ENCODE data around the gene GABRD.
A peak's percentile ranks its signal among the peaks of the same experiment; 100 is the strongest.

The GABRD gene

DNA sequence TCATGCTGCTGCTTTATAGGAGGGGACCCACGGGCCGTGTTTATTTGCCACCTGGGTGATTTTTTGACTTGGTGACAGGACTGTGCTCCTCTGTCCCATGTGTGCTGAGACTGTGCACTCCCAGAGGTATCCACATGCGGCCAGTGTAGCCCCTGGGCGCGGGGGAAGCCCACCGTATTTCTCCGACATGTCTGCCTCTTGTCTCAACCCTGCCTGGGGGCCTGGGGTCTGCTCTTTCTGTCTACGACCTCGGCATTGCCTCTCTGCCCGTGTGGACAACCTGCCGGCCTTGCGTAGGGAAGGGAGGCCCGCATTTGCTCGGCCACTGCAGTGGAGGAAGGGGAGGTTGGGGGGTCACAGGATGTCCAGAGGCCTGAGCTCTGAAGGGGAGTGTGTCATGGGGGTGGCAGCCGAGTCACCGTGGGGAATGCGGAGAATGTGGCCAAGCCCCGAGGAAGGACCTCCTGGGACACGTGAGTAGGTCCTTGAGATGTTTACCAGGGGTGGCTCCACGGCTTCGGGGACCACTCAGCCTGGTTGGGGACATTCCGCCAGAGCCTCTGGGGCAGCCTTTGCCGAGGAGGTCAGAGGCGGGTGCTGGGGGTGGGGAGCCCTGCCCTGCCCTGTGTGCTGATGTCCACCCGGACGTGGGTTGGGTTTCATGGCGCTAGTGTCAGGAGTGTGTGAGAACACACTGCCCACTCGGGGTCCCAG lies 42.1 kb downstream of the GABRD start:
- no peak for ATAC-seq
- no peak overlapping the region for H3K27ac Mint-ChIP-seq
- H3K36me3 Mint-ChIP-seq: peaks cover 61% of the 10 kb centered on the region
- no peaks in the 10 kb centered on the region for H3K4me1 Mint-ChIP-seq
- no peak overlapping the region for H3K4me3 Mint-ChIP-seq
- H3K27me3 Mint-ChIP-seq: no peaks in the 10 kb centered on the region
- no peaks in the 10 kb centered on the region for H3K9me3 Mint-ChIP-seq

DNA sequence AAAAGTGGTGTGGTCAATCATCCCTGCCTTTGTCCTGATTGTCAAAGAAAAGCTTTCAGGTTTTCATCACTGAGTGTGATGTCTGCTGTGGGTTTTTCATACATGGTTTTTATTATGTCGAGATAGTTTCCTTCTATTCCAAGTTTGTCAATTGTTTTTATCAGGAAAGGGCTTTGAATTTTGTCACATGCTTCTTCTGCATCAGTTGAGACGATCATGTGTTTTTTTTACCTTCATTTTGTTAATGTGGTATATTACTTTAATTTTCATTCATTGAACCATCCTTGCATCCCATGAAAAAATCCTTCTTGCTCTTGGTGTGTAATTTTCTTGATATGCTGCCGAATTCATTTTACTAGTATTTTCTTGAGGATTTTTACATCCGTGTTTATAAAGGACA lies 46.6 kb downstream of the GABRD start:
- H3K36me3 Mint-ChIP-seq: peaks cover 62% of the 10 kb centered on the region

DNA sequence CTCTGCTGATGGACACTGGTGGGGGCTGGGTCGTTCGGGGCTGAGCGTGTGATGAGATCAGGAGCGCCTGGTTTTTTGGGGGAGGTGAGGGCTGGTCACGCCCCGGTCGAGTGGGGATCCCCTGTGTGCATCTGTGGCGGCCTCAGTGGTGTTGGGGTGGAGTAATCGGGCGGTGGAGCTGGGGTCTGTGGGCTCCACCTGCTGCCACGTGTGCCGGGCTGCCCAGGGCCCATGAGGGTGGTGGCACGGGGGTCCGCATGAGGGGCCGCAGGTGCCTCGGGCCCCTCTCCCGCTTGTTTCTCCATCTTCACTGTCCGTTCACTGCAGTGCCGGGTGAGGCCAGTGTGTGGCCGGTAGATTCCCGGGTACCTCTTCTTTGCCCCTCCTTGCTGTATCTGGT lies 48.2 kb downstream of the GABRD start:
- Mint-ChIP-seq H3K9me3 (no peaks in the 10 kb centered on the region), H3K4me1 (peaks cover 13% of the 10 kb centered on the region), H3K36me3 (peaks cover 54% of the 10 kb centered on the region), H3K27me3 (no peaks in the 10 kb centered on the region), H3K4me3 (no peak overlapping the region), H3K27ac (no peak overlapping the region)
- ATAC-seq: no peak

More for the DNA sequence above, 46.6 kb downstream of the GABRD start:
- H3K4me1 Mint-ChIP-seq: peaks cover 6% of the 10 kb centered on the region
- no peak for ATAC-seq
- H3K4me3 Mint-ChIP-seq: no peak overlapping the region
- H3K27ac Mint-ChIP-seq: no peak overlapping the region
- H3K27me3 Mint-ChIP-seq: no peaks in the 10 kb centered on the region
- no peaks in the 10 kb centered on the region for H3K9me3 Mint-ChIP-seq

DNA sequence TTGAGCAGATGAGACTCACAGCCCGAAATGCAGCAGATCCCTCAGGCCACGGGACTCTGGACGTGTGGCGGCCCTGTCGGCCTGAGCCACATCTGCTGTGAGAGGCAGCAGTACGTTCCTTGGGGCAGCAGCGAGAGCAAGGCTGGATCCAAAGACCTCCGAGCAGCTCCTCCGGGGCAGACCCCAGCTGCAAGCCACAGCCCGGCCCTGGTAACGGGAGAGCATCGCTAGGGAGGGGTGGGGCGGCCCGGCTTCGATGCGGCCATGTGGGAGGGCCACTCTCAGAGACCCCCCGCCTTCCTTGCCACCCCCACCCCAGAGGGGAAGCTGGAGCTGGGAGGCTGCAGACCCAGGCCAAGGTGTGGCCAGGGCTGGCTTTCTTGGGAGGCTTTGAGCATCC lies 48.8 kb downstream of the GABRD start:
- Mint-ChIP-seq H3K9me3 (no peaks in the 10 kb centered on the region), H3K4me1 (peaks cover 18% of the 10 kb centered on the region), H3K4me3 (no peak overlapping the region), H3K27ac (no peak overlapping the region), H3K36me3 (peaks cover 48% of the 10 kb centered on the region), H3K27me3 (no peaks in the 10 kb centered on the region)
- no peak for ATAC-seq

DNA sequence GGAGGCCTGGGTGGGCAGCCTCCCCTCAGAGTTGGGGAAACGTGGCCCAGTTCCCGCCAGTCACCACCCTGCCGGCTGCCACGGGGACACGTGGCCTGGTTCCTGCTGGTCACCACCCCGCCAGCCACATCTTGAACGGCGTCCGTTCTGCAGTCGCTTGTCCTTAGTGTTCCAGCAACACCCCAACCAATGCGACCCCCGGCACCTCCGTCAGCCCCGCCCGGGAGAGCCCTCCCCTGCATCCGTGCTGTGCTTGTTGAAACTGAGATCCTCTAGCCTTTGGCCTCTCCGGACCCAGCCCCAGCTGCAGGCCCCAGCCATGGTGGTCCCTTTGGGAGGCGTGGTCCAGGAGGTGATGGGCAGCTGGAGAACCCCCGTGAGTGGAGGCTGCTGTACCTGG lies 49.8 kb downstream of the GABRD start:
- H3K4me1 Mint-ChIP-seq: peaks cover 18% of the 10 kb centered on the region
- H3K9me3 Mint-ChIP-seq: no peaks in the 10 kb centered on the region
- H3K27ac Mint-ChIP-seq: no peak overlapping the region
- H3K4me3 Mint-ChIP-seq: no peak overlapping the region
- H3K27me3 Mint-ChIP-seq: no peaks in the 10 kb centered on the region
- H3K36me3 Mint-ChIP-seq: peaks cover 46% of the 10 kb centered on the region
- ATAC-seq: no peak

DNA sequence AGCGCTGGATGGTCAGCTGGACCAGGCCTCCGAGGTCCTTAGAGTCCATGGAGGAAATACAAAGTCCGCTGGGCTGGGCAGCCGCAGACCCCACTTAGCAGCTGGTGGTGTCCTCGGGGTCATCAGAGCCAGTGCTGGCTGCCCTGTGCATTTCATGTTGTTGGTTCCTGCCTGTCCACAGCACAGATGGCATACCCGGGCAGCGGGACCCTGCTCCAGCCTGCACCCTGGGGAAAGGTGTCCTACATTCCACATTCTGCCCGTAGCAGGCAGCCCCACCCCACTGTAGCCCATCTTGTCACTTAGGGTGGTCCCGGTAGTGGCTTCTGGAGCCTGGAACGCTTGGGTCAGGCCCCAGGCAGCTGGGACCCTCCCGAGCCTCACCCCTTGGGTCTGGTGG lies 50.9 kb downstream of the GABRD start:
- H3K9me3 Mint-ChIP-seq: no peaks in the 10 kb centered on the region
- peaks cover 18% of the 10 kb centered on the region for H3K4me1 Mint-ChIP-seq
- no peak overlapping the region for H3K4me3 Mint-ChIP-seq
- no peak for ATAC-seq
- no peak overlapping the region for H3K27ac Mint-ChIP-seq
- H3K27me3 Mint-ChIP-seq: no peaks in the 10 kb centered on the region
- H3K36me3 Mint-ChIP-seq: peaks cover 46% of the 10 kb centered on the region

DNA sequence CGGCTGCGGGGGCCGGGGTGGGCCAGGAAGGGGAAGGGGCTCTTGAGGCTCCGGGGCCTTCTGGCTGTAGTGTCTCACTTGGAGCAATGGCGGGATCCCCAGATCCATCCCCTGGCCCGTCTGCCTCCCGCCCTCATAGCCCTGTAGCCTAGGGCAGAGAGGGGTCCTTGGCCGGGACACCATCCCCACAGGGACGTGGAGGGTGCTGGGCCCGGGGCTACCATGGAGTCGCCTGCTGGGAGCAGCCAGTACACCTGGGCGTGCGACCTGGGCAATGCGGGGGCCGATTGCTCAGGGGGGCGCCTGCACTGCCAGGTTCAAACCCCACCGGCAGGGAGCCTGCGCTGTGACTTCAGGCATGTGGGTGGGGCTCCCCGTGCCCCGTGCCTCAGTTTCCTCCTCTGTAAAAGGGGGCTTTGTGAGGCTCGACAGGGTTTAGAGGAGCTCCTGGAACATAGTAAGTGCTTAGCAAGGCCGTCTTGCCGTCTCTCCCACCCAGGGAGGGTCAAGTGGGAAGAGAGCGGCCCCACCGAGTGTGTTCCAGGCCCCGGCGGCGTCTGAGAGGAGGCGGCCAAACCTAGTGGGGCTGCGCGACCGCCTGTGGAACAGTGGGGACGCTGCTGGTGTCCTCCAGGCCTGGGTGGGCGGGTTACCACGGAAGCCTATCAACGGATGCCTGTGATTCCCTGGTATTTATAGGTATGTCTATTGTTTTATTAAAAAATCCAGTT lies 51.8 kb downstream of the GABRD start:
- H3K4me1 Mint-ChIP-seq: peaks cover 18% of the 10 kb centered on the region
- H3K36me3 Mint-ChIP-seq: peaks cover 49% of the 10 kb centered on the region
- no peak overlapping the region for H3K27ac Mint-ChIP-seq
- no peak for ATAC-seq
- H3K4me3 Mint-ChIP-seq: no peak overlapping the region
- no peaks in the 10 kb centered on the region for H3K27me3 Mint-ChIP-seq
- no peaks in the 10 kb centered on the region for H3K9me3 Mint-ChIP-seq

DNA sequence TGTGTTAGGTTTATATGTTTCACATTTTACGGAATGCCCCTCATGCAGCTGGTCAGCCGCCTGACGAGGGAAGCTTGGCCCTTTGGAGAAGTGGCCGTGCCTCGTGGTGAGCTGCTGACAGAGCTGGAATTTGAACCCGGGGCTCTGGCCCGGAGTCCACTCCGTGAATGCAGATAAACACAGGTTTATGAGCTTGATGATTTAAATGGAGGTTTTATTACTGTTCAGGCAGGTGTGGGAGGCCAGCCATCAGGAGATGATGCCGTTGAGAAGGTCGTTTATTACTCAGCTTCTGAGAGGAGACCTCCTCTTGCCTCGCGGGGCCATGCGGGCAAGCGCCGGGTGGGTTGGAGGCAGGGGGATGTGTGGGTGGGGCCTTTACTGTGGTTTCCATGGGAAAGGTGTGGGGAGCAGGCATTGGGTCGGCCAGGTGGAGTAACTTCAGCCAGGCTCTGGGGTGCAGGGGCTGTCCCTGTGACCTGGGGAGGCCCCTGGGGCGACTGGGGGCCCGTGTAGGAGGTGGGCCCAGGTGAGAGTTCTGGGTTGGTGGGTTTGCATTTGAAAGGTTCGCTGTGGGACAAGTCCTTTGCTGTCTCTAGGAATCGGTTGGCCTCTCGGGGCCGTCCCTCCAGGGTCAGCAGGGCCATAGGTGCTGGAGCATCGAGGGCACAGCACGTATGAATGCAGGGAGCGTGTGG lies 53.1 kb downstream of the GABRD start:
- Mint-ChIP-seq H3K4me3 (no peak overlapping the region), H3K36me3 (peaks cover 46% of the 10 kb centered on the region), H3K27ac (no peak overlapping the region), H3K9me3 (no peaks in the 10 kb centered on the region), H3K27me3 (no peaks in the 10 kb centered on the region), H3K4me1 (peaks cover 12% of the 10 kb centered on the region)
- peak; percentile 31 for ATAC-seq

DNA sequence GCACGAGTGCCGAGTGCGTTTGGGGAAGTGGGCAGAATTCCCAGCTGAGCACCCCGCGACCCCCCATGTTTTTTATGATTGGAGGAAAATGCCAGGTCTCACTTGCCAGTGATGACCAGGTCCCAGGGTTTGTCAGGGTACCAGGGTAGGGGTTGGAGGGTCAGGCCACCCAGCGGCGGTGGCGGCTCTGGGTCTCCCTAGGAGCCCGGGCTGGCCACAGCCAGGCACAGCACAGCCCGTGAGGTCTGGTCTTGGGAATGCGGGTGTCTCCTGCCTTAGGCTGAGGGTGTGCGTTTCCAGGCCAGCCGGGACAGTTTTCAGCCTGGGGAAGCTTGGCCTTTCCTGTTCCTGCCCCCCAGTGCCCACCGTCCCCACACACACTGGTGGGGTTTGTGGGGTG lies 53.7 kb downstream of the GABRD start:
- ATAC-seq: no peak
- H3K4me3 Mint-ChIP-seq: no peak overlapping the region
- peaks cover 46% of the 10 kb centered on the region for H3K36me3 Mint-ChIP-seq
- H3K27me3 Mint-ChIP-seq: no peaks in the 10 kb centered on the region
- peaks cover 5% of the 10 kb centered on the region for H3K9me3 Mint-ChIP-seq
- H3K27ac Mint-ChIP-seq: no peak overlapping the region
- H3K4me1 Mint-ChIP-seq: peaks cover 11% of the 10 kb centered on the region

DNA sequence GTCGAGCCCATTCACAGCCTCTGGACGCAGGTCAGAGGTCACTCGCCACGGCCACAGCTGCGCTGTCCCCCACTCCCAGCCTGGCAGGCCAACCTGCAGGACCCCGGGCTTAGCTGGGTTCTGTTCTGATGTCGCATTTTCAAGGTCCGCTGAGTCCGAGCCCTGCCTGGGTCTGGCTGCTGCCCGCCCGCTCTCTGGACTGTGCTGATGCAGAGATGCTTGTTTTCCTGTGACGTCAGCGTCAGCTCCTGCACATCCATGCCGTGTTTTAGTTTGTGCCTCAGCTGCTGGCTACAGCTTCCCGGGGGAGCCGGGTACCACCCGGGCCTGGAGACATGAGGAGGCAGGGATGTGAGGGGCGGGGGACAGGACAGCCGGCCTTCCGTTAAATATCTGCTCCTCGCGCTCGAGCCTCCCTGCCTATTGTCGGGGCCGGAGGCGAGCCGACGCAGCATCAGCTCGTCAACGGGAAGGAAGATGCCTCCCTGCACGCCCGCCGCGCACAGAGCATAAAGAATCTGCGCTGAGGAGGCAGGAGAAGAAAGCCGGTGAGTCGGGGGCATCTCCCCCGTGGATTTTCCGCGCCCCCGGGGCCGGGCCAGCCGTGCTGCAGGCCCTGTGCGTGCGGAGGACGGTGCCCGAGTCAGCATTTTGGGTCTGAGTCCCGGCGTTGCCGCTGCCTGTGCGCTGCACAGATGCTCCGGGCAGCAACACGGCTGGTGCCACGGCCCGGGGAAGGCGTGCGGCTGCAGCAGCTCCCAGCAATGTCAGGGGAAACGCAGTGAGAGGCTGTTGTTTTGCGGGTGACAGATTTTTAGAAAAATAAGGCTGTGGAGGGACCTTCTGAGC lies 54.5 kb downstream of the GABRD start:
- H3K36me3 Mint-ChIP-seq: peaks cover 52% of the 10 kb centered on the region
- no peak for ATAC-seq

DNA sequence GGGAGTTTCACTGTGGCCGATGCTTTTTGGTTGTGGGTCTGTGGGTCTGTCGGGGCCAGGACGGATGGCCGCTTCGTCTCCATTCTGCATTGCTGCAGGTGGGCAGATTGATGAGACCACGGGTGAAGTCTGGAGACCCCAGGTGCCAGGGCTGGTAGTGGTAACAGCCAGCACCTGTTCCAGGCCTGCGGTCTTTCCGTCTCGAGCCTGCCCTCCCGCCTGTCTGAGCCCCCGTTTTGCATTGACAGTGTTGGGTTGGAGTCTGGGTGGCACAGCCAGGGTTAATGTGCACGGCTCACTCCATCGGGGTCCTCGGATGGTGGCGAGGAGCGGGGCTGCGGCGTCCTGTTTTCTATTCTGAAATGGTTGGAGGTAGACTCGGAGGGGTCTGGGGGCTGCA lies 55.3 kb downstream of the GABRD start:
- peaks cover 60% of the 10 kb centered on the region for H3K36me3 Mint-ChIP-seq
- ATAC-seq: no peak
- no peaks in the 10 kb centered on the region for H3K27me3 Mint-ChIP-seq
- no peak overlapping the region for H3K4me3 Mint-ChIP-seq
- H3K4me1 Mint-ChIP-seq: peaks cover 11% of the 10 kb centered on the region
- no peak overlapping the region for H3K27ac Mint-ChIP-seq
- peaks cover 13% of the 10 kb centered on the region for H3K9me3 Mint-ChIP-seq

More for the DNA sequence above, 54.5 kb downstream of the GABRD start:
- Mint-ChIP-seq H3K27ac (no peak overlapping the region), H3K9me3 (peaks cover 12% of the 10 kb centered on the region), H3K4me1 (peaks cover 11% of the 10 kb centered on the region), H3K27me3 (no peaks in the 10 kb centered on the region), H3K4me3 (no peak overlapping the region)

DNA sequence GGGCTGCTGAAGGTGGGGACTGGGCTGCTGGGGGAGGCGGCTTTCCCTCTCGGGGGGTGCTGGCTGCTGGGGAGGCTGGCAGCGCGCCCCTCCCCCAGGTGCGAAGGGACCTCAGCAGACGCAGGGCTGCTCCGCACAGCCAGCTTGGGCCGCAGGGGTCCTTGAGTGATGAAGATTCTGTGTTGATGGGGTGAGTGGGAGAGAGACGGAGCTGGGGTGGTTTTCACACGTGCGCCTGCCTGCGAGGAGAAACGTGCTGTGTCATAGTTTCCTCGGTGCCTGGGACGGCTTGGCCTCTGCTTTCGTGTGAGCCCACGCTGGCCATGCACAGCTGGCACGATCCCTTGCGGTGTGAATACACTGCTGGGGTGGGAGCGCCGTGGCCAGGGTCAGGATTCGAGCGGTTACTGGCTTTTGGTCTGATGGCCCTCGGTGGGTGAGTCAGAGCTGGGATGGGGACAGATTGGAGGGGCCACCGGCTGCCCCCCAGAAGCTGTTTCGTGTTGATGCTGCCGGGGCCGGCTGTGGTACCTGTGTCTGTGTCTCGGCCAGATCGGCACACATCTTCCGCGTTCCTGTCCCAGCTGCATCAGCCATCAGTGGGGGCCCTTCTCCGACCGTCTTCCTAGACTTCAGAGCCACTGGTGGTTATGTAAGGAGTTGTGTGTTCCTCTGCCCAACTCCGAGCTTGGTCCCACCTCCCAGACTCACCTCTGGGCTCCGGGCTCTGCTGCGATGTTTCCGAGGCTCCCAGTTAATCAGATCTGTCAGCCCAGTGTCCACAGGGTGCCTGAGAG lies 56.0 kb downstream of the GABRD start:
- H3K27ac Mint-ChIP-seq: no peak overlapping the region
- peaks cover 68% of the 10 kb centered on the region for H3K36me3 Mint-ChIP-seq
- H3K9me3 Mint-ChIP-seq: peaks cover 13% of the 10 kb centered on the region
- H3K4me1 Mint-ChIP-seq: peaks cover 11% of the 10 kb centered on the region
- no peaks in the 10 kb centered on the region for H3K27me3 Mint-ChIP-seq
- ATAC-seq: no peak
- no peak overlapping the region for H3K4me3 Mint-ChIP-seq

DNA sequence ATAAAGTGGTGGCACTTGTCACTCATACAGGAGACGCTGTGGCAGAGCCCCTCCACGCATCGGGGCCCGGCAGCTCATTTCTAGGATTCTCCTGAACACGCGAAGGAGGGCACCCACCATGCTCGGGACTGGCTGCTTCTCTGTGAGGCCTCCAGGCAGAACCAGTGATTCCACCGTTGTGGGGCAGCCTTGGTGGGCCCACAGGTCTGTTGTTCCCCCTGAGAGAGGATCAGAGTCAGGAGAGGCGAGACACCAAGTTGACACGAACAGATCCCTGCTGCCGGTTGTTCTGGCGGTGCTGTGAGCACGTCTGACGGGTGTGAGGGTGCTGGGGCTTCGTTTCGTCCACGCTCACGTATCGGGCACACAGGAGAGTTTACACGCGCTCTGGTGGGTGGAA lies 57.7 kb downstream of the GABRD start:
- Mint-ChIP-seq H3K36me3 (peaks cover 70% of the 10 kb centered on the region), H3K27me3 (no peaks in the 10 kb centered on the region), H3K9me3 (peaks cover 13% of the 10 kb centered on the region), H3K27ac (no peak overlapping the region), H3K4me1 (peaks cover 10% of the 10 kb centered on the region), H3K4me3 (no peak overlapping the region)
- ATAC-seq: no peak

DNA sequence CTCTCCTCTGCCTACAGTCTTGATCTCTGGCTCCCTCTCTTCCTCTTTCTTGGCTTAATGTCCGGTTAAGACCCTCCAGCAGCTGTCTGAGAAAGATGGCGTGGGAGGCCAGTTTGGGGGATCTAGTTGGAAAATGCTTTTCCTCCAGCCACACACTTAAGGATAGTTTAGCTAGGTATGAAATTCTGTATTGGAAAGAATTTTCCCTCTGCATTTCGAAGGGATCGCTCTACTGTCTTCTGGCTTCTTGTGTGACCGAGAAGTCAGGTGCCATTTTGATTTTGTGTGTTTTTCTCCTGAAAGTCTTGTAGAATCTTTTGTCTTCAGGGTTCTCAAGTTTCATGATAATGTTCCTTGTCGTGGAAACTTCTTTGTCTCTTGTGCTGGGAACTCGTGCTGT lies 59.0 kb downstream of the GABRD start:
- Mint-ChIP-seq H3K27me3 (no peaks in the 10 kb centered on the region), H3K4me3 (no peak overlapping the region), H3K9me3 (peaks cover 13% of the 10 kb centered on the region), H3K36me3 (peaks cover 70% of the 10 kb centered on the region), H3K27ac (no peak overlapping the region), H3K4me1 (no peaks in the 10 kb centered on the region)
- no peak for ATAC-seq

Data from stimulated activated memory B cell treated with anti-CD40 and anti-IgM and Interleukin-4, amounts not matched to agents 10 μg/mL and 1 μg/mL and 100 μg/mL, for 72 hours (primary cell).